Activated CD4-positive, CD25-positive, alpha-beta regulatory T cell treated with anti-CD3 and anti-CD28 coated beads, Interleukin-2, amount 50 U/mL, for 16 hours (primary cell): ENCODE measurements around the gene EPGN.
"Not testable (repeated sequence)": the region's sequence is repeated elsewhere in the genome, so short reads cannot be mapped to it uniquely, and the experiment has no call there.

Experiments
- DNase-seq: peaks from one replicate; pipeline ENCODE4 v3.0.0-alpha.2; 2020; ENCODE audit warnings: low read depth, low spot score

EPGN gene

DNA sequence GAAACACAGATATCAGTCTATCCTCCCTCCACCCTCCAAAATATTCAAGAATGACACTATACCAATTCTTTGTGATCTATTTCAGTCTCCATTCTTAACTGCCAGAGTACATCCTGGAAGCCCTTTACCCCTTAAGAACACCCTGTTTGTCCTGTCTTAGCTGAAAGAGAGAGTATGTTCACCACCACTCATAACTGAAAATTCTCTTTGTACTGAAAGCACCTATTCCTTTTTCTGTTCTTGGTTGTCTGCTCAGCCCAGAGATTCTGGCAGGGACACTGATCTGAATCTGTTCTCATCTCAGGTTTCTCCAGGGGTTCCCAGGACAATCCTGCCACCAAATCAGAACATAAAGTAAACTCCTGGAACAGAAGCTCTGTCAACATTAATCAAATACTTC is 31.2 kb downstream of the EPGN start:
- DNase-seq: no peak

DNA sequence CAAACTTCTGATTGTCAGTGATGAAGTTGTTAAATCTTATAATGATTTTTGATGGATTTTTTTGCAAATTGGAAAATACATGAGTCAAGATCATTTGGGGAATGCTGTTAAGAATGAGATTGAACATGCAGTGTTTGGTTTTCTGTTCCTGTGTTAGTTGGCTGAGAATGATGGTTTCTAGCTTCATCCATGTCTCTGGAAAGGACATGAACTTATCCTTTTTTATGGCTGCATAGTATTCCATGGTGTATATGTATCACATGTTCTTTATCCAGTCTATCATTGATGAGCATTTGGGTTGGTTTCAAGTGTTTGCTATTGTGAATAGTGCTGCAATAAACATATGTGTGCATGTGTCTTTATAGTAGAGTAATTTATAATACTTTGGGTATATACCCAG is 32.2 kb downstream of the EPGN start:
- not testable (repeated sequence) for DNase-seq

DNA sequence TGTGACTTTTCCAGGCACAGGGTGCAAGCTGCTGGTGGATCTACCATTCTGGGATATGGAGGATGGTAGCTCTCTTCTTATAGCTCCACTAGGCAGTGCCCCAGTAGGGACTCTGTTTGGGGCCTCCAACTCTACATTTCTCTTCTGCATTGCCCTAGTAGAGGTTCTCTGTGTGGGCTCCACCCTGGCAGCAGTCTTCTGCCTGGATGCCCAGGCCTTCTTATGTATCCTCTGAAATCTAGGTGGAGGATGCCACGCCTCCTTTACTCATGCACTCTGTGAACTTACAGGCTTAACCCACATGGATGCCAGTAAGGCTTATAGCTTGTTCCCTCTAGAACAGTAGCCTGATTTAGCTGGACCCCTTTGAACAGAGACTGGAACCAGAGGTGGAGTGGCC is 35.8 kb downstream of the EPGN start:
- no peak for DNase-seq

DNA sequence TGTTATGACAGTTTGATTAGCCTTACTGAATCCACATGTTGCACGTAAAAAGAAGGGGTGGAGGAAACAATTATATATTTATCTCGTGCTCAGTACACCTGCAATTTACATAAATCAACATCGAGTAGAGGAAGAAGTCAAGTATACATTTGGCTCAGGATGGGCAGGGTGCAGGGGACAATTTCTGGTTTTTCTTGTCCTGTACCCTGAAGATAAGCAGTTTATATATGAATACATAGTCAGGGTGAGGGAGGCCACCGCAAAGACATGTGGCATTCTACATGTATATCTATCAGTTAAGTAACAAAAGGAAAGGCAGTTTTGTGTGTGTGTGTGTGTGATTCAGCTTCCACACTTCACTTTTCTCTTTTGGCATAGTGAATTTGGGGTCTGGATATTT is 45.6 kb downstream of the EPGN start:
- no peak for DNase-seq

DNA sequence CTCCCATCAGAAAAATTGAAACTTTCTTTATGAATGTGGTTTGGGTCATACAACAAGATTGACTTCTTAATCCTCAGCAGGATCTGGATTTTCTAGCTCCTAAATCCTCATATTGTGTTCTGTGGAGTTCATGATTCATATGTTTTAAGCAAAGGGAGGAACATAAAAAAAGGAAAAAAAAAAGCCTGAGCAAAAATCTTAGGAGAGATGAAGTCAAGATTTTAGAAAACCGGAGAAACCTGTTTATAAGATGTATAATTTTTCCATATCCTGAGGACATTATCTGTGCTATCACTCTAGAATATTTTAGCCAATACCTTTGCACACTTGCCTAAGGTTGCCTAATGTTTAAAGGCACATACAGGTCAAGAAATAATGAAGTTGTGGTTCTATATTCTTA is 49.7 kb downstream of the EPGN start:
- no peak for DNase-seq

DNA sequence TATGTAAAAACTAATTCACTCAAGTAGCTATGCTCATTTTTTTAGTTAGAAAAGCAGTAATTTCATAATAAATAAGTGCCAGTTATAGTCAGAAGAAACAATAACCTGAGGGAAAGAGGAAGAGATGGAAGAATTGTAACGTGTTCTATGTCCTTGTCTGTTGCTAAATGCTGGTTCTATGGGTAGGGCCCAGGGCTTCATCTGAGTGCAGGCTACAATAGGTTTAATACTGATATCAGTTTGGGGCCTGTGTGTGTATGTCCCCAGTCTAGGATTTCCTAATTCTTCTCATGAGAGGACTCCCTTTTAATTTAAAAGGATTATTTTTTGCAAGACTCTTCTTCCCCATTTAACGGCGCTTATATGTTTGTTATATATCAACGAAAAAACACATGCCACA is 53.4 kb downstream of the EPGN start:
- DNase-seq: no peak

DNA sequence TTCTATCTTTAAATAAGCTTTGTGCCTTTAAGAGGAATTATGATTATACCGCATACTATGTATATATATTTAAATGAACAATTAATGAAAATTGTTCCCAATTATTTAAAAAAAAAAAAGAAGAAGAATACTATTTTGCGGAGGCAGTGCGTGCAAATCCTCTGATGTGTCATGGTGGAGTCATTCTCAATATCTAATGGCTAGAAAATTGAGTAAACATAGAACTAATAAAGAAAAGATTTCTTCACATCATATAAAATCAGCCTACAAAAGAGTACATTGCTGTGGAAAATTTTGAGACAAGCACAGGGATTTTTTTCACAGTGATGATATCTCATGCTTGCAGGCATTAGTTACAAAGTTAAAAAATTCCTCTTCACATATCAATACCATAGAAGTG is 54.1 kb downstream of the EPGN start:
- no peak for DNase-seq

DNA sequence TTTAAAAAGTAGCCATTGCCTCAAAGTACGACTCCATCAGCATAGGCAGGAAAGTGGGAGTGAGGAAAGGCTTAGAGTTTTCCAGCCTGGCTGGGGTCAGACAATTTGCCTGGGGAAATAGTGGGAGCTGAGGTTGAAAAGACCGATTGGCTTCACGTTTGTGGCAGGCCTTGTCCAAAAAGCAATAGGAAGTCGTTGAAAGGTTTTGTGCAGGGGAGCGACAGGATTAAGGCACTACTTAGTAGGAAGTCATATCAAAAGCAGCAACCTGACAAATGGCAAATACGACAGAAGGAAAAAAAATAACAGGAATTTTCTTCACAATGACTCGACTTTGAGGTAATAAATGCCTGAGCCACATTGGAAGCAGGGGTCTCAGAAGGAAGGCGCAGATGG is 56.0 kb downstream of the EPGN start:
- no peak for DNase-seq

DNA sequence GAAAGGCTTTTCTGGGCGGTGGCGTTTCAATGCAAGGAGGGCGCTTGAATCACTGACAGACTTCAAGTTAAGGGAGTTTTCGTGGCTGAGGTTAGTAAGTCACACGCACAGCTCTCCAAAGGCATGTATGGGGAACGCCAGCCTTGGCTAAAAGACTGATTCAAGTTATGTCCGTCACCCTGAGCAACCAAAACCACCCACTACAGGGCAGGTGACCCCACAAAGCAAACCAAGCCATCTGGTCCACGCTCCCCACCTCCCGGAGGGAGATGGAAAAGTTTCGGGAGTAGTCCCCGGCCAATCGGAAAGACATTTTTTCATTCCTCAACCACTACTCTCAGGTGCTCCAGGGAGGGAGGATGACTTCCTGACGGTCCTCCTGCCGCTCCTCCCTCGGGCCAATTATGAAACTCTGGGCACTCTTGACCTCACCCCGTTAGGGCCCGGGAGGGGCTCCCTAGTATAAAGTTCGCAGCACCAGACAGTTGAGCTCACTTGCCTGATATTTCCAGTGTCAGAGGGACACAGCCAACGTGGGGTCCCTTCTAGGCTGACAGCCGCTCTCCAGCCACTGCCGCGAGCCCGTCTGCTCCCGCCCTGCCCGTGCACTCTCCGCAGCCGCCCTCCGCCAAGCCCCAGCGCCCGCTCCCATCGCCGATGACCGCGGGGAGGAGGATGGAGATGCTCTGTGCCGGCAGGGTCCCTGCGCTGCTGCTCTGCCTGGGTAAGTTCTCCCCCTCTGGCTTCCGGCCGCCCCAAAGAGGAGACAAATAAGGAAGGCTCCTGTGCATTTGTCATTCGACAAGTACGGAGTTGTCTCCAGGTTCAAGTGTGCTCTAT is 56.6 kb downstream of the EPGN start, which contains the start of gene EREG:
EREG (plus strand) TSS at position 494 of the 840 bp plus-strand sequence; CDS start at position 658, 164 bp downstream.
- DNase-seq: no peak

DNA sequence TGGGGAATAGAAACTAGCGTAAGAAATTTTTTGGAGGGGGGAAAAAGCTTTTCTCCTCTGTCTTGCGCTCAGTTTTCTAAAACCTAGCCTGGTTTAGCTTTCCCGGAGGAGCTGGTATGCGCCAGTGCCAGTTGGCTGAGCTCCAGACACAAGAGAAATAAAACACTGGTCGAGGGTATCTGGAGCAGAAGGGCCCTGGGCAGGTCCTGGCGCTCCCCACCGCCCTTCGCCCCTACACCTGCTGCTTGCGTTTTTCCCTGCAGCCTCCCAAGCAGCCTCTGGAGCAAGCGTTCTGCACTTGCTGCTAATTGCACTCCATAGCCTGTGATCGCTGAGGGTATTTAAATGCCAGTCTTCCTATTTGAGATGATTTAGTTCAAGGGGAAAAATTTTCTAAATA is 57.5 kb downstream of the EPGN start:
- DNase-seq: no peak
